GM13977 (cell line): Measurements from ENCODE around the gene FAM81B.

Experiments
- DNase-seq: peaks from one replicate; pipeline ENCODE4 v3.0.0; 2012; ENCODE audit warnings: low spot score
- in situ Hi-C: fragments of 300-500 bp; cut with MboI; formaldehyde crosslinking; loops from one replicate; pipeline ENCODE4 v1.12.0; 2022; ENCODE audit warnings: low sequenced_read_pairs, low pct_unique_long_range_greater_than_20kb, mixed read lengths, inconsistent platforms; ENCODE audit not compliant: unreplicated experiment
- TF ChIP-seq, protein P1 (sequence below): IDR thresholded peaks from 2 replicates; pipeline ENCODE4 v1.5.1; 2012; ENCODE audit warnings: mild to moderate bottlenecking, control low read depth; ENCODE audit not compliant: insufficient read depth; ENCODE audit errors: extremely low read depth, missing control alignments

Gene FAM81B

GRCh38 chr5:95414451-95414850 lies 23.3 kb downstream of the FAM81B start:
- TF ChIP-seq, protein P1, sequence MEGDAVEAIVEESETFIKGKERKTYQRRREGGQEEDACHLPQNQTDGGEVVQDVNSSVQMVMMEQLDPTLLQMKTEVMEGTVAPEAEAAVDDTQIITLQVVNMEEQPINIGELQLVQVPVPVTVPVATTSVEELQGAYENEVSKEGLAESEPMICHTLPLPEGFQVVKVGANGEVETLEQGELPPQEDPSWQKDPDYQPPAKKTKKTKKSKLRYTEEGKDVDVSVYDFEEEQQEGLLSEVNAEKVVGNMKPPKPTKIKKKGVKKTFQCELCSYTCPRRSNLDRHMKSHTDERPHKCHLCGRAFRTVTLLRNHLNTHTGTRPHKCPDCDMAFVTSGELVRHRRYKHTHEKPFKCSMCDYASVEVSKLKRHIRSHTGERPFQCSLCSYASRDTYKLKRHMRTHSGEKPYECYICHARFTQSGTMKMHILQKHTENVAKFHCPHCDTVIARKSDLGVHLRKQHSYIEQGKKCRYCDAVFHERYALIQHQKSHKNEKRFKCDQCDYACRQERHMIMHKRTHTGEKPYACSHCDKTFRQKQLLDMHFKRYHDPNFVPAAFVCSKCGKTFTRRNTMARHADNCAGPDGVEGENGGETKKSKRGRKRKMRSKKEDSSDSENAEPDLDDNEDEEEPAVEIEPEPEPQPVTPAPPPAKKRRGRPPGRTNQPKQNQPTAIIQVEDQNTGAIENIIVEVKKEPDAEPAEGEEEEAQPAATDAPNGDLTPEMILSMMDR, result no peak
- in situ Hi-C loops, result no loop called here
- DNase-seq, result no peak

GRCh38 chr5:95417971-95418370 lies 26.8 kb downstream of the FAM81B start:
- TF ChIP-seq, protein P1, result no peak
- DNase-seq, result no peak
- in situ Hi-C loops, result no loop called here

GRCh38 chr5:95422838-95423237 lies 31.7 kb downstream of the FAM81B start:
- TF ChIP-seq, protein P1, result no peak
- in situ Hi-C loops, result no loop called here
- no peak for DNase-seq

DNA sequence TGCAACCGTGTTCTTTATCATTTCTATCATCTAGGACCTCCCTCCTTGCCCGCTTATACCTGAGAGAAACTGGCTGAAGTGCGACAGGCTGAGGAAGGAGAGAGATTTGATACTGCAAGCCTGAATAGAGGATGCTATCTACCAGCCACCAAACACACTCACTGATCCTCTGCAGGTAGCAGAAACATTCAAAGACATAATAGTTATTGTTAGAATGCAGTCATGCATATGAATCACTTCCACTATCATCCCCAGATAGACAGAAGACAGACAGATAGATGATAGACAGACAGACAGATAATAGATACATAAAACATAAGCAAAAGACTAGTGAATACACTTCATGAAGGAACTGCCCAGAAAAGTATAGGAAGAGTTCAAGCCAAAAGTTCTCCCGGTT lies 32.9 kb downstream of the FAM81B start:
- in situ Hi-C loops, result no loop called here

DNA sequence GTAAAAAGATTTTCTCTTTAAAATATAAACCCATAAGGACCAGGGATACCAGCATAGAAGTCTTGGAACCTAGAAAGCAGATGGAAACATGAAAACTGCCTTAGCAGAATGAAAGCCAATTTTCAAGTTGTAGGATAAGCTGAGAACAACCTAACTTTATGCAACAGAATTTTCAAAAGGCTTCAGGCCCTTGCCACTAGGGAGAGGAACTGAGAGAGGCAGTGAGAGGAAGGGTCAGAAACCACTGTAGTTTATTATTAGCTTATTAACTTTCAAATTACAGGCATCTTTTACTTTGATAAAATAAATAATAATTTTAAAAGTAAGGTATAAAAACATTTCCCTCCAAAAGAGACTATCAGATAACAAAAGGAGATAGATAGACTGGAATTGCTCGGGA lies 33.4 kb downstream of the FAM81B start:
- TF ChIP-seq, protein P1, result no peak
- in situ Hi-C loops, result no loop called here
- DNase-seq, result no peak

More for the DNA sequence above, 32.9 kb downstream of the FAM81B start:
- DNase-seq, result no peak
- TF ChIP-seq, protein P1, result no peak

DNA sequence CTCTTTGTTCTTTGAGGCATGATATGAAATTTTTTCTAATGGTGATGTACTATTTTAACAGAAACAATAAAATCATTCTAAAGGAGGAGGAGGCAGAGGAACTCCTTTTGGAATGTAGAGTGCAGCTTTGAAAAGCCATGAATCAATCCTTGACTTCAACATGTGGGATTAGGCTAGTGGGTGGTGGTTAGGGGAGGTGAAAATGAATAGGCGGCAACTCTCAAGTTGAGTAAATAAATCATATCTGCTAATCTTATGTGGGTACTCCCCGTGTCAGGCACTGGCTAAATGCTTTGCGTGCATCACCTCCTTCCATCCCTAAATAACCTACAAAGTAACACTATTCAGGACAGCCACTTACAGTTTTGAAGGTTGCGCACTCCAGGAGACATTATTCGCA lies 35.1 kb downstream of the FAM81B start:
- TF ChIP-seq, protein P1, result no peak
- in situ Hi-C loops, result no loop called here
- DNase-seq, result no peak

DNA sequence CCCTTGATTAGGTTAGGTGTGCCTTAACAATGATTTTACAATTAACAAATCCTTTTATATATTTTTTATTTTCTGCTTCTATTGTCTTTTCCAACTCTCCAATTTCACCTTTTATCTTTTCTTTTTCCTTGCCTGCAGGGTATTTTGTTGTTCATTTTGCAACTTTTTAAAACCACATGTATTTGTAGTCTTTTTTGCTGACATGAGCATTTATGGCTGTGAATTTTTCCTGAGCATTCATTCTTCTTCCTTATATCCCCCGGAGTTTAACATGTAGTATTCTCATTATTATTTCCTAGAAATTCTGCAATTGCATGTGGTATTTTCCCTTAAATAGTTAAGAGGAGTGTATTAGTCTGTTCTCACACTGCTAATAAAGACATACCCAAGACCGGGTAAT lies 41.6 kb downstream of the FAM81B start:
- in situ Hi-C loops, result no loop called here
- no peak for DNase-seq
- TF ChIP-seq, protein P1, result no peak
